Stomach (tissue), 9 donors: Measurements from ENCODE around the gene TCF7L1. TPM values are rescaled to one million over a fixed set of nuclear protein-coding genes. Genes with fewer than 3 reads are reported as not detected.
"Not testable (repeated sequence)": the region's sequence is repeated elsewhere in the genome, so short reads cannot be mapped to it uniquely, and the experiment has no call there.

Experiments
- DNase-seq, 2 donors: peaks; one replicate each; pipeline versions ENCODE4 v3.0.0 to v3.0.0-alpha.2; 2013 to 2019
- H3K27ac ChIP-seq, 5 donors: fragments of 200-600 bp in 4 of 5; sonication (generic) in 4 of 5; one replicate each; pipeline ENCODE4 v1.5.1; 2013 to 2019; ENCODE audit warnings: mild to moderate bottlenecking in 1 of 5, moderate library complexity in 1 of 5
- H3K27me3 ChIP-seq, 3 donors: fragments of 200-600 bp; sonication (generic); one replicate each; pipeline ENCODE4 v1.5.1; 2017 to 2019; ENCODE audit warnings: mixed run types in 1 of 3
- H3K36me3 ChIP-seq, 4 donors: fragments of 200-600 bp; sonication (generic); 1 replicate in 3 of 4; 2 replicates in 1 of 4; pipeline ENCODE4 v1.5.1; 2016 to 2019
- H3K4me1 ChIP-seq, 4 donors: fragments of 200-600 bp; sonication (generic); one replicate each; pipeline ENCODE4 v1.5.1; 2016 to 2019
- H3K4me3 ChIP-seq, 4 donors: fragments of 200-600 bp; sonication (generic) in 3 of 4; one replicate each; pipeline ENCODE4 v1.5.1; 2016 to 2019; ENCODE audit warnings: mild to moderate bottlenecking in 1 of 4
- H3K9me3 ChIP-seq, 4 donors: fragments of 200-600 bp; sonication (generic); one replicate each; pipeline ENCODE4 v1.5.1; 2016 to 2019
- CTCF ChIP-seq, 7 experiments: fragments of 450-650 bp in 4 of 7; fragments of 200-600 bp in 3 of 7; sonication (generic) in 3 of 7; IDR thresholded peaks; one replicate each; pipeline ENCODE4 v1.5.1; 2016 to 2019; ENCODE audit warnings: antibody characterized with exemption in 7 of 7, control low read depth in 2 of 7, mild to moderate bottlenecking in 1 of 7
- EP300 ChIP-seq: sonication (generic); formaldehyde crosslinking; IDR thresholded peaks from one replicate; pipeline ENCODE4 v1.6.1; 2017; ENCODE audit warnings: antibody characterized with exemption
- POLR2A ChIP-seq, 4 donors: fragments of 450-650 bp; IDR thresholded peaks; one replicate each; pipeline ENCODE4 v1.6.1; 2016; ENCODE audit warnings: antibody characterized with exemption in 4 of 4, control low read depth in 2 of 4, mild to moderate bottlenecking in 1 of 4, moderate library complexity in 1 of 4
- POLR2AphosphoS5 ChIP-seq, 3 donors: sonication (generic); formaldehyde crosslinking; IDR thresholded peaks; one replicate each; pipeline ENCODE4 v1.6.1; 2016; ENCODE audit warnings: antibody characterized with exemption in 3 of 3
- WGBS, 5 donors: extraction: QIAGEN DNeasy Blood & Tissue Kit in 3 of 5; methylation state at CpG; one replicate each; pipeline versions ENCODE4 v1.1.5 to v1.1.7; 2013 to 2018; 5-methylcytosine and 5-hydroxymethylcytosine counted together
- intact Hi-C: fragments of 100-400 bp; cut with DNase I; formaldehyde crosslinking; loops from one replicate; pipeline ENCODE4 v1.15.1; 2023; ENCODE audit warnings: low total_unique reads
- polyA plus RNA-seq, 3 donors: library from polyadenylated mRNA; stranded (reverse); fragments of 200-250 nt; gene quantifications; one replicate each; pipeline ENCODE4 v1.2.3, GENCODE V29; 2013
- total RNA-seq, 5 donors: library from RNA; depleted of rRNA; stranded (reverse); fragments of >200 nt; gene quantifications; one replicate each; pipeline versions ENCODE4 v1.1.0 to v1.2.3, GENCODE V29; 2014 to 2016
- donor health status: healthy with polysubstance abuse.
- donor health status: Bipolar disorder and iron deficiency.
- donor health status: healthy.

Gene TCF7L1
- total and polyA plus RNA-seq, 8 donors: 0.45 to 8.3 (median 4.9) TPM; not detected in 1

- no peak for TF ChIP-seq CTCF (IDR thresholded peaks at IDR 0.05)
- no peak for TF ChIP-seq POLR2AphosphoS5 (IDR thresholded peaks at IDR 0.05)
- TF ChIP-seq POLR2A (IDR thresholded peaks at IDR 0.05): no peak
- TF ChIP-seq EP300: no peak
- intact Hi-C loops: no loop called here
- Histone ChIP-seq H3K4me1 (peaks cover 29 to 41% (median 36%) of the 10 kb centered on the region in 4 donors), H3K27ac (no peak overlapping the region), H3K36me3 (peaks cover 5 to 9% (median 7%) of the 10 kb centered on the region in 4 donors), H3K4me3 (no peak overlapping the region), H3K27me3 (no peaks in the 10 kb centered on the region), H3K9me3 (no peaks in the 10 kb centered on the region)
- DNase-seq: no peak
Observed at GRCh38 chr2:85329181-85329651, 196.0 kb downstream of the TCF7L1 start.

DNA sequence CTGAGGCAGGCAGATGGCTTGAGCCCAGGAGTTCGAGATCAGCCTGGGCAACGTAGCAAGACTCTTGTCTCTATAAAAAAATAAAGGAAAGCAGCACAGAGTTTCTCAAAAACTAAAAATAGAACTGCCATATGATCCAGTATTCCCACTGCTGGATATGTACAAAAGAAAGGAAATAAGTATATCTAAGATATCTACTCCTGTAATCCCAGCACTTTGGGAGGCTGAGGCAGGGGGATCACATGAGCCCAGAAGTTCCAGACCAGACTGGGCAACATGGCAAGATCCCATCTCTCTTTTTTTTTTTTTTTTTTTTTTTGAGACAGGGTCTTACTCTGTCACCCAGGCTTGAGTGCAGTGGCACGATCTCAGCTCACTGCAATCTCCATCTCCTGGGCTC, 196.5 kb downstream of the TCF7L1 start:
- H3K27ac ChIP-seq, intact Hi-C loops, DNase-seq, H3K36me3 ChIP-seq, H3K4me3 ChIP-seq, H3K27me3 ChIP-seq, H3K9me3 ChIP-seq: not testable (repeated sequence)
- peaks cover 24 to 36% (median 31%) of the 10 kb centered on the region in 4 donors for H3K4me1 ChIP-seq
- WGBS, 5 donors: 81 to 89% (median 83%) methylated on average over 3 of the region's 3 CpGs

- intact Hi-C loops: no loop called here
- Histone ChIP-seq H3K36me3 (no peaks in the 10 kb centered on the region), H3K27ac (no peak overlapping the region), H3K9me3 (no peaks in the 10 kb centered on the region), H3K4me3 (no peak overlapping the region), H3K27me3 (no peaks in the 10 kb centered on the region), H3K4me1 (peaks cover 11 to 23% (median 18%) of the 10 kb centered on the region in 4 donors)
- no peak for DNase-seq
- no peak for TF ChIP-seq POLR2AphosphoS5 (IDR thresholded peaks at IDR 0.05)
- TF ChIP-seq POLR2A (IDR thresholded peaks at IDR 0.05): no peak
- no peak for TF ChIP-seq CTCF (IDR thresholded peaks at IDR 0.05)
- WGBS, 5 donors: 32 to 59% (median 52%) methylated on average over 13 of the region's 13 CpGs
Observed at GRCh38 chr2:85330839-85331636, 197.8 kb downstream of the TCF7L1 start.

DNA sequence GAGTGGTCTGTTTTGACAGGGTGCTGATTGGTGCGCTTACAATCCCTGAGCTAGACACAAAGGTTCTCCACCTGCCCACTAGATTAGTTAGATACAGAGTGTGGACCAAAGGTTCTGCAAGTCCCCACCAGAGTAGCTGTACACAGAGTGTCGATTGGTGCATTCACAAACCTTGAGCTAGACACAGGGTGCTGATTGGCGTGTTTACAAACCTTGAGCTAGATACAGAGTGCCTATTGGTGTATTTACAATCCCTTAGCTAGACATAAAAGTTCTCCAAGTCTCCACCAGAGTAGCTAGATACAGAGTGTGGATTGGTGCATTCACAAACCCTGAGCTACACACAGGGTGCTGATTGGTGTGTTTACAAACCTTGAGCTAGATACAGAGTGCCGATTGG, 200.7 kb downstream of the TCF7L1 start:
- WGBS, 5 donors: 94 to 97% (median 95%) methylated on average over 3 to 4 of the region's 4 CpGs
- H3K36me3 ChIP-seq, DNase-seq, intact Hi-C loops, H3K9me3 ChIP-seq, H3K4me3 ChIP-seq, H3K27me3 ChIP-seq, H3K4me1 ChIP-seq, H3K27ac ChIP-seq: not testable (repeated sequence)

DNA sequence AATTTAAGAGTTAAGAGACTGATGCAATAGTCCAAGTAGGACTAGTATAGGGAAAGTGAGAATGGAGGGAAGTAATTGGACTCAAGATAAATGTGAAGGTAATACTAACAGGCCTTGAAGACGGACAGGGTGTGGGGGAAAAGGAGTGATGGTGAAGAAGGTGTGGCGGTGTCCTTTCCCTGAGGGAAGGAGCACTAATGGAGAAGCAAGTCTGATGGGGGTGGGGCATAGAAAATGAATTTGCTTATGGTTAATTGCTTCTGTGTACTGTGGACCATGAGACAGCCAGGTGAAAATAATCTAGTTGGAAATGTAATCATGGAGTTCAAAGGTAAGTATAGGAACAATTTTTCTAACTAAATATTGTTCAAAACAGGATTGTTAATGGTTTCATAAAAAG, 201.7 kb downstream of the TCF7L1 start:
- no peak overlapping the region for H3K4me3 ChIP-seq
- DNase-seq: no peak
- H3K4me1 ChIP-seq: peaks cover 0 to under 1% (median under 1%) of the 10 kb centered on the region in 4 donors
- no peaks in the 10 kb centered on the region for H3K27me3 ChIP-seq
- no peak overlapping the region for H3K27ac ChIP-seq
- H3K36me3 ChIP-seq: no peaks in the 10 kb centered on the region
- intact Hi-C loops: no loop called here
- TF ChIP-seq POLR2AphosphoS5 (IDR thresholded peaks at IDR 0.05) (no peak), POLR2A (IDR thresholded peaks at IDR 0.05) (no peak)
- H3K9me3 ChIP-seq: no peaks in the 10 kb centered on the region
- WGBS, 5 donors: 39 to 72% (median 46%) methylated on average over 2 of the region's 2 CpGs
